Esophagus (tissue), 2 donors: ENCODE data around the gene MCCC1. TPM values are rescaled to one million over a fixed set of nuclear protein-coding genes. Genes with fewer than 3 reads are reported as not detected.
"Not testable (repeated sequence)": the region's sequence is repeated elsewhere in the genome, so short reads cannot be mapped to it uniquely, and the experiment has no call there.

ENCODE experiments used
- H3K27ac ChIP-seq, 2 donors: one replicate each; pipeline ENCODE4 v1.5.1; 2013; ENCODE audit warnings: low read depth in 2 of 2, mild to moderate bottlenecking in 2 of 2, inconsistent platforms in 1 of 2, low read length in 1 of 2, moderate library complexity in 1 of 2
- H3K27me3 ChIP-seq, 2 donors: one replicate each; pipeline ENCODE4 v1.6.1; 2013; ENCODE audit warnings: low read length in 2 of 2, control low read depth in 1 of 2, mild to moderate bottlenecking in 1 of 2; ENCODE audit not compliant: insufficient read depth in 2 of 2, control insufficient read depth in 1 of 2
- H3K36me3 ChIP-seq, 2 donors: one replicate each; pipeline ENCODE4 v1.6.1; 2013; ENCODE audit warnings: low read length in 1 of 2; ENCODE audit not compliant: control insufficient read depth in 2 of 2, insufficient read depth in 2 of 2
- H3K4me1 ChIP-seq, 2 donors: one replicate each; pipeline ENCODE4 v1.6.1; 2013; ENCODE audit warnings: low read length in 1 of 2; ENCODE audit not compliant: control insufficient read depth in 2 of 2, insufficient read depth in 2 of 2
- H3K4me3 ChIP-seq, 2 donors: one replicate each; pipeline ENCODE4 v1.5.1; 2013; ENCODE audit warnings: low read length in 2 of 2, mild to moderate bottlenecking in 2 of 2, low read depth in 1 of 2, moderate library complexity in 1 of 2
- H3K9me3 ChIP-seq, 2 donors: one replicate each; pipeline ENCODE4 v1.6.1; 2013; ENCODE audit warnings: mild to moderate bottlenecking in 2 of 2, low read depth in 1 of 2, low read length in 1 of 2, moderate library complexity in 1 of 2; ENCODE audit not compliant: control insufficient read depth in 2 of 2, insufficient read depth in 1 of 2
- WGBS, 2 donors: extraction: QIAGEN DNeasy Blood & Tissue Kit; methylation state at CpG; one replicate each; pipeline ENCODE4 v1.1.7; 2013; 5-methylcytosine and 5-hydroxymethylcytosine counted together
- polyA plus RNA-seq, 2 donors: library from polyadenylated mRNA; stranded (reverse); fragments of 200-250 nt; gene quantifications; one replicate each; pipeline ENCODE4 v1.2.3, GENCODE V29; 2013
- donor health status: healthy with polysubstance abuse.
- donor health status: Bipolar disorder and iron deficiency.

The MCCC1 gene
- polyA plus RNA-seq, 2 donors, result 26.0 to 33.0 TPM

DNA sequence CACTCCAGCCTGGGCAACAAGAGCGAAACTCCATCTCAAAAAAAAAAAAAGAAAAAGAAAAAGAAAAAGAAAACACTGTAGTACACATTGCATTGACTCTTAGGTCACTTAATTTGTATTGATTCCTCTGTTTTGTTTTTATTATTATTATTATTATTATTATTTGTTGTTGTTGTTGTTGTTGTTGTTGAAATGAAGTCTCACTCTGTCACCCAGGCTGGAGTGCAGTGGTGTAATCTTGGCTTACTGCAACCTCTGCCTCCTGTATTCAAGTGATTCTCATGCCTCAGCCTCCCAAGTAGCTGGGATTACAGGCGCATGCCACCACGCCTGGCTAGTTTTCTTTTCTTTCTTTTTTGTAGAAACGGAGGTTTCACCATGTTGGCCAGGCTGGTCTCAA is 8.1 kb upstream of the MCCC1 start:
- not testable (repeated sequence) for H3K9me3 ChIP-seq, H3K4me3 ChIP-seq, H3K4me1 ChIP-seq, H3K36me3 ChIP-seq, H3K27me3 ChIP-seq, H3K27ac ChIP-seq
- WGBS, 2 donors, result 84 to 86% methylated on average over 4 of the region's 4 CpGs

DNA sequence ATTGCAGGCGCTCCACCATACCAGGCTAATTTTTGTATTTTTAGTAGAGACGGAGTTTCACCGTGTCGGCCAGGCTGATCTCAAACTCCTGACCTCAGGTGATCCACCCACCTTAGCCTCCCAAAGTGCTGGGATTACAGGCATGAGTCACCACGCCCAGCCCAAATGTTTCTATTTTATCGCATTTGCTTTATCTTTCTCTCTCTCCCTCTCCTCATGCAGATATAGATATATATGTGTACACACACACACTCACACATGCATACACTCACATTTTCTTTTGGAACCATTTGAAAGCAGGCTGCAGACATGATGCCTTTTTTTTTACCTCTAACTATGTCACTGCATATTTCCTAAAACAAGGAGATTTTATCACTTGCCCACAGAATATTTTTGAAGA is 7.3 kb upstream of the MCCC1 start:
- WGBS, 2 donors, result 50 to 52% methylated on average over 6 of the region's 6 CpGs
- H3K4me1 ChIP-seq, result no peaks in the 10 kb centered on the region
- H3K27ac ChIP-seq, result no peak overlapping the region
- H3K36me3 ChIP-seq, result no peaks in the 10 kb centered on the region
- H3K27me3 ChIP-seq, result no peaks in the 10 kb centered on the region
- H3K4me3 ChIP-seq, result no peak overlapping the region
- no peaks in the 10 kb centered on the region for H3K9me3 ChIP-seq

DNA sequence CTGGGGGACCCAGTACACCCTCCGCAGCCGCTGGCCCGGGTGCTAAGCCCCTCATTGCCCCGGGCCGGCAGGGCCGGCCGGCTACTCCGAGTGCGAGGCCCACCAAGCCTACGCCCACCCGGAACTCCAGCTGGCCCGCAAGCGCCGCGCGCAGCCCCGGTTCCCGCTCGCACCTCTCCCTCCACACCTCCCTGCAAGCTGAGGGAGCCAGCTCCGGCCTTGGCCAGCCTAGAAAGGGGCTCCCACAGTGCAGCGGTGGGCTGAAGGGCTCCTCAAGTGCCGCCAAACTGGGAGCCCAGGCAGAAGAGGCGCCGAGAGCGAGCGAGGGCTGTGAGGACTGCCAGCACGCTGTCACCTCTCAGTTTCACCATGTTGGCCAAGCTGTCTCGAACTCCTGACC is 4.7 kb upstream of the MCCC1 start:
- not testable (repeated sequence) for H3K36me3 ChIP-seq, H3K4me3 ChIP-seq, H3K27ac ChIP-seq, H3K4me1 ChIP-seq, H3K9me3 ChIP-seq, H3K27me3 ChIP-seq
- 96 to 97% methylated on average over 26 to 28 of the region's 28 CpGs for WGBS, 2 donors

DNA sequence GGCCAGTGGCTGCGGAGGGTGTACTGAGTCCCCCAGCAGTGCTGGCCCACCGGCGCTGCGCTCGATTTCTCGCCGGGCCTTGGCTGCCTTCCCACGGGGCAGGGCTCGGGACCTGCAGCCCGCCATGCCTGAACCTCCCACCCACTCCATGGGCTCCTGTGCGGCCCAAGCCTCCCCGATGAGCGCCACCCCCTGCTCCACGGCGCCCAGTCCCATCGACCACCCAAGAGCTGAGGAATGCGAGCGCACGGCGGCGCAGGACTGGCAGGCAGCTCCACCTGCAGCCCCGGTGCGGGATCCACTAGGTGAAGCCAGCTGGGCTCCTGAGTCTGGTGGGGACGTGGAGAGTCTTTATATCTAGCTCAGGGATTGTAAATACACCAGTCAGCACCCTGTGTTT is 1.7 kb upstream of the MCCC1 start:
- H3K27ac ChIP-seq, H3K4me3 ChIP-seq, H3K4me1 ChIP-seq, H3K36me3 ChIP-seq, H3K9me3 ChIP-seq, H3K27me3 ChIP-seq: not testable (repeated sequence)
- 92 to 93% methylated on average over 10 to 18 of the region's 24 CpGs for WGBS, 2 donors

DNA sequence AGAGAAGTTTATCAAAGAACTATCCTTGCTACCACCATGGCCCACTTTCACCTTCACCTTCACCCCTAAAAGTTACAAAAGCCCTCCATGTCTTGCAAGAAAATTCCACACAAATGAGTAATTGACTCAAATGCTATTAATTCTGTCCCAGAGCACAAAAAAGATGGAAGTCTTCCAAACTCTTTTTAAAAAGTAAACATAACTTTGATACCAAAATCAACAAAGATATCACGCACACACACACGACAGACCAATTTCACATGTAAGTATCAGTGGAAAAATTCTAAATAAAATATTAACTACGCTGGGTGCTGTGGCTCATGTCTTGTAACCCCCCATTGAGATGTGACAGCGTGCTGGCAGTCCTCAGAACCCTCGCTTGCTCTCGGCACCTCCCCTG is 1.1 kb upstream of the MCCC1 start:
- Histone ChIP-seq H3K4me3 (no peak overlapping the region), H3K9me3 (no peaks in the 10 kb centered on the region), H3K27me3 (no peaks in the 10 kb centered on the region), H3K4me1 (peaks cover 0 to 2% of the 10 kb centered on the region in 2 donors), H3K36me3 (peaks cover 0 to 2% of the 10 kb centered on the region in 2 donors), H3K27ac (no peak overlapping the region)
- 49 to 58% methylated on average over 6 of the region's 6 CpGs for WGBS, 2 donors

DNA sequence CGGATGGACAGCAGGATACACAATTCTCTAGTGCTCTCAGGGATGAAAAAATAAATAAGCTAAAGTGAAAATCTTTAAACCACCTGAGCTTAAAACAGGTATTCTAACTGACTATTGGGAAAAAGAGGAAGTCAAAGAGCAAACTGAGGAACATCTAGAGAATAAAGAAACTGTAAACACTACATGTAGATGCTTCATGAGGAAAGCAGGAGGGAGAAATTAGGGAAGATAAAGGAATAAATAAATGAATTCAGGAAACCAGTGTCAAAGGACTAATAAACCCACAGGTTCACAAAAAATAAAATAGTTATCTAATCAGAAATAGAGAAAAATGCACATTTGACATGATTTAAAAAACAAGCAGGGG is 525 bp upstream of the MCCC1 start:
- no peaks in the 10 kb centered on the region for H3K9me3 ChIP-seq
- WGBS, 2 donors, result 3 to 7% methylated on average over 1 of the region's 1 CpG
- H3K36me3 ChIP-seq, result peaks cover 0 to 2% of the 10 kb centered on the region in 2 donors
- H3K27ac ChIP-seq, result peak overlapping the region; percentile 67 to 78
- H3K4me3 ChIP-seq, result no peak overlapping the region
- H3K4me1 ChIP-seq, result peaks cover 0 to 2% of the 10 kb centered on the region in 2 donors
- H3K27me3 ChIP-seq, result no peaks in the 10 kb centered on the region

DNA sequence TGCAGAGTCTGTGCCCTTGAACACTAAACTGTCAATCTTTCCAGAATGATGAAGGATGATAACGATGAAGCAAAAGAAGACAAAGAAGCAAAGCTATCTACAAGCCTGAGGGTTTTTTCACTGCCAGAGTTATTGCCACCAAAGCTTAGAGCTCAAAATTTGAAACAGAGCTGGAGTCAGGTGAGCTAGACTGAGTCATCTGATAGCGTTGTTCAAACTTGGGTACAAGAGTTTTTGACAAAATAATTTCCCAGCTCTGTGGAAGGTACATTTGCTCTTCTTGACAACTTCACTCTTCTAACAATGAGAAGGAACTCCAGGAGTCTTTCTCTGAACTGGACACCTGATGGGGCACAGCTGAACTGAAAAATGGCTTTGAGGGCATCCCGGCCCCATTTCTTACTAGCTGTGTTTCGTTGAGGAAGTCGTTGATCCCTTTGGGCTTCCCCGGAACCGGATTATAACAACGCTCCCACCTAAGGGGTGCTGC is 715 bp downstream of the MCCC1 start:
- no peaks in the 10 kb centered on the region for H3K9me3 ChIP-seq
- H3K27me3 ChIP-seq, result no peaks in the 10 kb centered on the region
- peaks cover 0 to 2% of the 10 kb centered on the region in 2 donors for H3K4me1 ChIP-seq
- WGBS, 2 donors, result 4 to 6% methylated on average over 8 of the region's 8 CpGs
- H3K27ac ChIP-seq, result peak overlapping the region; percentile 92 to 97
- peak overlapping the region; percentile 90 to 96 for H3K4me3 ChIP-seq
- peaks cover 0 to 2% of the 10 kb centered on the region in 2 donors for H3K36me3 ChIP-seq

DNA sequence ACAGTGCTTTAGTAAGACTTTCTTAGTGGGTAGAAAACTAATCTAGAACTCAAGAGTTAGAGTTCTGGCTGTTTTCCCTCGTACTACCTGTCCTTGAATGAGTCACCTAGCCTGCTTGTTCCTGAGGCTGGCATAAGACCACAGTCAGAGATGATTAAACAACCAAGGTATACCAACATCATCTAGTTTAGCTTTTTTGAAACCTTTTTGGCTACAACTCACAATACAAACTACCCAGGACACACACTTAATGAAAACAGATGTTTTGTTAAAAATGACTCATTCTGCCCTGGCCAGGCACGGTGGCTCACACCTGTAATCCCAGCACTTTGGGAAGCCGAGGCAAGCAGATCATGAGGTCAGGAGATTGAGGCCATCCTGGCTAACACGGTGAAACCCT is 4.6 kb downstream of the MCCC1 start:
- WGBS, 2 donors, result 57 to 65% methylated on average over 4 of the region's 4 CpGs
- Histone ChIP-seq H3K4me3 (no peak overlapping the region), H3K27me3 (no peaks in the 10 kb centered on the region), H3K36me3 (peaks cover 0 to 12% of the 10 kb centered on the region in 2 donors), H3K4me1 (peaks cover 0 to 2% of the 10 kb centered on the region in 2 donors), H3K27ac (peak overlapping the region in 1 of 2 donors; percentile 47), H3K9me3 (no peaks in the 10 kb centered on the region)

DNA sequence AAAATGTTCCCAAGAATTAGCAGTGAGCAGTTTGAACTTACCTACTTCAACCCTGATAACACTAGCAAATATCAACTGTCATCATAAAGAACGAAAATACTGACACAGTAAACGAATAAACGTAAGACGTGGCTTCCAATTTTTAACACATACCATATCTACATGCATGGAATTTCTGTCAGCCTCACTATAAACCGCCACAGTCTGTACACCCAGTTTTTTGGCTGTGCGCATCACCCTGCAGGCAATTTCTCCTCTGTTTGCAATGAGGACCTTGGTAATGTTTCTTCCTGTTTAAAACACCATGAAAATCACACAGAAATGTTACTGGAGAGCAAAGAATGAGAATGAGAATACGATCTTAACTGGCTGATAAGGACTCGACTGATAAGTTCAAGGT is 7.0 kb downstream of the MCCC1 start:
- H3K27ac ChIP-seq, result no peak overlapping the region
- H3K27me3 ChIP-seq, result no peaks in the 10 kb centered on the region
- H3K9me3 ChIP-seq, result no peaks in the 10 kb centered on the region
- peaks cover 0 to 2% of the 10 kb centered on the region in 2 donors for H3K4me1 ChIP-seq
- H3K4me3 ChIP-seq, result no peak overlapping the region
- peaks cover 0 to 15% of the 10 kb centered on the region in 2 donors for H3K36me3 ChIP-seq
- WGBS, 2 donors, result 86 to 96% methylated on average over 8 of the region's 8 CpGs

DNA sequence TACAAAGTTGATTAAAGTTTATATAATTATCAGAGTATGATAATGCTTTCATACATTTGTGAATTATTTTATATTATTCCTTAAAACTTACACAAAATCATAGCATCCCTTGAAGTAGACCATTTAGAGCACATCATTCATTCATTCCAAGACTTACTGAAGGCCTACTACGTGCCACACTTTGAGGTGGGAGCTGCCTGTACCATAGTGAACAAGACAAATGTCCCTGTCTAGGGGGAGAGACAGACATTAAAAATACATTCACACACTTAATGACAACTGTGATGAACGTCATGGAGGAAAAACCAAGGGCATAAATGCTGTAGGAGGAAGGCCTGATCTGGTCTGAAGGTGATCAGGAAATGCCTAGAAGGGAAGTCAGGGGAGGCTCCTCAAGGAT is 12.1 kb downstream of the MCCC1 start:
- H3K36me3 ChIP-seq, result peaks cover 0 to 19% of the 10 kb centered on the region in 2 donors
- no peaks in the 10 kb centered on the region for H3K9me3 ChIP-seq

More for the DNA sequence above, 12.1 kb downstream of the MCCC1 start:
- Histone ChIP-seq H3K4me1 (no peaks in the 10 kb centered on the region), H3K4me3 (no peak overlapping the region), H3K27ac (no peak overlapping the region), H3K27me3 (no peaks in the 10 kb centered on the region)
- 83 to 85% methylated on average over 2 of the region's 2 CpGs for WGBS, 2 donors
